PC-3 (cell line): ENCODE data around the gene BCAS3. TPM values are rescaled to one million over a fixed set of nuclear protein-coding genes. Genes with fewer than 3 reads are reported as not detected.
A peak's percentile ranks its signal among the peaks of the same experiment; 100 is the strongest.

ENCODE experiments used
- ATAC-seq: fragments of 200-7000 bp; cut with Tn5 transposase; 2 replicates; pipeline ENCODE4 v1.9.1; 2020; ENCODE audit warnings: mild to moderate bottlenecking, moderate library complexity
- BruUV-seq: library from RNA; stranded (reverse); fragments of 400-500 nt; replicated peaks from 2 replicates; lab custom pipeline; 2021; lab: Mats Ljungman, UMichigan
- CTCF ChIA-PET: fragments of 300-600 bp; sonication (Branson Sonifier 250); formaldehyde crosslinking; loops from one replicate; lab custom pipeline; 2022; ENCODE audit warnings: antibody characterized with exemption; lab: Charles Lee
- POLR2A ChIA-PET: fragments of 300-600 bp; sonication (Branson Sonifier 250); formaldehyde crosslinking; loops from one replicate; lab custom pipeline; 2022; ENCODE audit warnings: antibody characterized with exemption; ENCODE audit not compliant: unreplicated experiment; lab: Charles Lee
- DNase-seq: peaks from one replicate; pipeline ENCODE4 v3.0.0-alpha.2; 2015
- H2AFZ ChIP-seq: fragments of 300-600 bp; sonication (generic); 2 replicates; pipeline ENCODE4 v1.6.0; 2016; ENCODE audit warnings: antibody characterized with exemption, low read length
- H3F3A ChIP-seq: fragments of 300-600 bp; sonication (generic); one replicate; pipeline ENCODE4 v1.6.0; 2017; ENCODE audit warnings: antibody characterized with exemption, low read length, control low read depth, mild to moderate bottlenecking; ENCODE audit not compliant: unreplicated experiment
- H3K27ac ChIP-seq: fragments of 300-600 bp; sonication (generic); 2 replicates; pipeline ENCODE4 v1.5.1; 2016; ENCODE audit warnings: mild to moderate bottlenecking, low read length
- H3K27me3 ChIP-seq: fragments of 300-600 bp; sonication (generic); 2 replicates; pipeline ENCODE4 v1.6.1; 2016; ENCODE audit warnings: low read length, mixed read lengths
- H3K36me3 ChIP-seq: fragments of 300-600 bp; sonication (generic); 2 replicates; pipeline ENCODE4 v1.6.1; 2016; ENCODE audit warnings: low read depth, mixed run types, low read length, mixed read lengths
- H3K4me1 ChIP-seq: fragments of 300-600 bp; sonication (generic); 2 replicates; pipeline ENCODE4 v1.5.1; 2016; ENCODE audit warnings: low read length; ENCODE audit not compliant: insufficient read depth
- H3K4me2 ChIP-seq: fragments of 300-600 bp; sonication (generic); 2 replicates; pipeline ENCODE4 v1.6.0; 2016; ENCODE audit warnings: low read length
- H3K4me3 ChIP-seq: fragments of 300-600 bp; sonication (generic); 2 replicates; pipeline ENCODE4 v1.5.1; 2016; ENCODE audit warnings: mild to moderate bottlenecking, low read length, mixed read lengths
- H3K79me2 ChIP-seq: fragments of 300-600 bp; sonication (generic); 2 replicates; pipeline ENCODE4 v1.6.1; 2017; ENCODE audit warnings: low read length, mixed read lengths
- H3K9ac ChIP-seq: fragments of 300-600 bp; sonication (generic); 2 replicates; pipeline ENCODE4 v1.6.0; 2016; ENCODE audit warnings: mild to moderate bottlenecking, low read length
- H3K9me2 ChIP-seq: fragments of 300-600 bp; sonication (generic); replicated peaks from 2 replicates; pipeline ENCODE4 v1.6.1; 2016; ENCODE audit warnings: mixed run types, low read length, mixed read lengths
- H3K9me3 ChIP-seq: fragments of 300-600 bp; sonication (generic); 2 replicates; pipeline ENCODE4 v1.6.1; 2016; ENCODE audit warnings: low read length, mixed read lengths
- H4K20me1 ChIP-seq: fragments of 300-600 bp; sonication (generic); 2 replicates; pipeline ENCODE4 v1.6.1; 2016; ENCODE audit warnings: low read length, mixed read lengths
- CTCF ChIP-seq: fragments of 300-600 bp; sonication (generic); conservative IDR thresholded peaks from 2 replicates; pipeline ENCODE4 v1.5.1; 2017; ENCODE audit warnings: antibody characterized with exemption, low read depth, mild to moderate bottlenecking, low read length
- EZH2 ChIP-seq: fragments of 300-600 bp; sonication (generic); IDR thresholded peaks from one replicate; pipeline ENCODE4 v1.6.1; 2017; ENCODE audit warnings: antibody characterized with exemption, mild to moderate bottlenecking, low read length; ENCODE audit not compliant: unreplicated experiment
- EZH2phosphoT487 ChIP-seq: fragments of 300-600 bp; sonication (generic); IDR thresholded peaks from 2 replicates; pipeline ENCODE4 v1.6.1; 2018; ENCODE audit warnings: mild to moderate bottlenecking, antibody characterized with exemption, low read length, borderline replicate concordance
- intact Hi-C: fragments of 100-400 bp; cut with micrococcal nuclease; formaldehyde crosslinking; loops from 2 replicates; pipeline ENCODE4 v1.9.0; 2023
- total RNA-seq: library from RNA; depleted of rRNA; stranded (reverse); fragments of >200 nt; gene quantifications from 2 replicates; pipeline ENCODE4 v1.2.3, GENCODE V29; 2014

BCAS3 gene
- total RNA-seq, 1 experiment from 2014 or later: 25.9 TPM

DNA sequence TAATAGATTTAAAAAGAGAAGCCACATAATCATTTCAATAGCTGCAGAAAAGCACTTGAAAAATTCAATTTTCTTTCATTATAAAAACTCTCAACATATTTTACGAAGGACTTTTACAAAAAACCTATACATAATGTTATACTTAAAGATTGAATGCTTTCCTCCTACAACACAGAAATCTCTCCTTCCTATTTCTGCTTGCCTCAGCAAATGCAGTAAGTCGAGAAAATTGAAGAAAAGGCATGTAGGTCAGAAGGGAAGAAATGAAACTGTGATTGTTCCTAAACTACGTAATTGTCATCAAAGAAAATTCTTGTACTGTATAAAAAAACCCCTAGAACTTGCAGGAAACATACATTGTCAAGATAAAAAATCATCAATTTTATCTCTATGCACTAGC, 267.1 kb downstream of the BCAS3 start:
- Histone ChIP-seq H3K4me1 (no peaks in the 10 kb centered on the region), H3K27ac (no peak overlapping the region), H3K9ac (no peak overlapping the region), H3K4me2 (no peak overlapping the region), H3K4me3 (no peak overlapping the region), H3K36me3 (no peaks in the 10 kb centered on the region), H3K9me2 (no peaks in the 10 kb centered on the region), H3K79me2 (no peaks in the 10 kb centered on the region), H3K27me3 (no peaks in the 10 kb centered on the region), H3F3A (no peaks in the 10 kb centered on the region), H3K9me3 (no peaks in the 10 kb centered on the region), H4K20me1 (no peaks in the 10 kb centered on the region), H2AFZ (no peak overlapping the region)
- CTCF ChIA-PET: no interaction called here
- intact Hi-C loops: no loop called here
- BruUV-seq: no TSS peak
- DNase-seq: no peak
- POLR2A ChIA-PET: no interaction called here
- no peak for ATAC-seq
- TF ChIP-seq EZH2: no peak
- no peak for TF ChIP-seq CTCF
- TF ChIP-seq EZH2phosphoT487: no peak

DNA sequence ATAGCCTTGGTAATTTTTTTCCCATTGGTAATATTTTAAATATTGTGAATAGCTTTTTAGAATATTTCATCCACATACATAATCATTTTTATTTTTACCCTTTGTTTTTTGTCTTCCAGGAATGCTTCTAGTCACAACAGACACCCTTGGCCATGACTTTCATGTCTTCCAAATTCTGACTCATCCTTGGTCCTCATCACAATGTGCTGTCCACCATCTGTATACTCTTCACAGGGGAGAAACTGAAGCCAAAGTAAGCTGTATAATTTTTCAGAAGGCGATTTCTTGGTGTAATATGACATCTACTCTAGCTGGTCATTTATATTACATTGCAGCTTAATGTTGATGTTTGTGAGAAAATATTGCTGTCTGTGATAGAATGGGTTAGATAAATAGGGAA, 269.4 kb downstream of the BCAS3 start:
- ATAC-seq: peak; percentile 53; the same call in 1 of the 2 replicates
- no peak overlapping the region for H3K4me3 ChIP-seq
- no peaks in the 10 kb centered on the region for H4K20me1 ChIP-seq
- no peak overlapping the region for H3K27ac ChIP-seq
- no peaks in the 10 kb centered on the region for H3K4me1 ChIP-seq
- no peak overlapping the region for H3K9ac ChIP-seq
- H3K79me2 ChIP-seq: no peaks in the 10 kb centered on the region
- H3K36me3 ChIP-seq: no peaks in the 10 kb centered on the region
- H3K27me3 ChIP-seq: no peaks in the 10 kb centered on the region
- intact Hi-C loops: no loop called here
- no TSS peak for BruUV-seq
- no peak overlapping the region for H2AFZ ChIP-seq
- no peaks in the 10 kb centered on the region for H3K9me2 ChIP-seq
- H3F3A ChIP-seq: no peaks in the 10 kb centered on the region
- ChIA-PET POLR2A (no interaction called here), CTCF (no interaction called here)
- H3K9me3 ChIP-seq: no peaks in the 10 kb centered on the region
- TF ChIP-seq CTCF: no peak
- TF ChIP-seq EZH2: no peak
- no peak for TF ChIP-seq EZH2phosphoT487
- peak; percentile 30 for DNase-seq
- no peak overlapping the region for H3K4me2 ChIP-seq

DNA sequence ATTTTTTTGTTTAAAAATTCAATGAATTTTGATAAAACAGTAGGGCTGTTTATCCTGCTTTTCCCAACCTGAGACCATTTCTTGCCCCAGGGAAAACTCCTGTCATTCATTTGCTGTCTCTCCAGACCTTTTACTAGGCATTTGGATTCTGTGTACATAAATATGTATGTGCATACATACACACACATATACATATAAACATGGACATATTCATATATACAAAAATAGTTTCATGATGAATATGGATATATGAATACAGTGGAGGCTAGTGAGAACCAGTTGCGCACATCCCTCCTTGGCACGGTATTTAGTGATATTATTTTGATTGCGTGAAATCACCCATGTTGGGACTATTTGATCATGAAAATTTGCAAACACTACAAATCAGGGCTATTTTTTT, 269.9 kb downstream of the BCAS3 start:
- H3K9me3 ChIP-seq: no peaks in the 10 kb centered on the region
- H3F3A ChIP-seq: no peaks in the 10 kb centered on the region
- no peaks in the 10 kb centered on the region for H3K79me2 ChIP-seq
- no peak overlapping the region for H3K4me2 ChIP-seq
- H2AFZ ChIP-seq: no peak overlapping the region
- H3K27ac ChIP-seq: no peak overlapping the region
- CTCF ChIA-PET: no interaction called here
- H3K9me2 ChIP-seq: no peaks in the 10 kb centered on the region
- H3K9ac ChIP-seq: no peak overlapping the region
- no peaks in the 10 kb centered on the region for H4K20me1 ChIP-seq
- intact Hi-C loops: no loop called here
- no peaks in the 10 kb centered on the region for H3K36me3 ChIP-seq
- no peak overlapping the region for H3K4me3 ChIP-seq
- no peaks in the 10 kb centered on the region for H3K4me1 ChIP-seq
- H3K27me3 ChIP-seq: no peaks in the 10 kb centered on the region
- BruUV-seq: no TSS peak
- POLR2A ChIA-PET: no interaction called here
- no peak for ATAC-seq
- TF ChIP-seq CTCF (no peak), EZH2 (no peak)
- no peak for DNase-seq
